ENCODE data around the gene ZNF559.

The ZNF559 gene

DNA sequence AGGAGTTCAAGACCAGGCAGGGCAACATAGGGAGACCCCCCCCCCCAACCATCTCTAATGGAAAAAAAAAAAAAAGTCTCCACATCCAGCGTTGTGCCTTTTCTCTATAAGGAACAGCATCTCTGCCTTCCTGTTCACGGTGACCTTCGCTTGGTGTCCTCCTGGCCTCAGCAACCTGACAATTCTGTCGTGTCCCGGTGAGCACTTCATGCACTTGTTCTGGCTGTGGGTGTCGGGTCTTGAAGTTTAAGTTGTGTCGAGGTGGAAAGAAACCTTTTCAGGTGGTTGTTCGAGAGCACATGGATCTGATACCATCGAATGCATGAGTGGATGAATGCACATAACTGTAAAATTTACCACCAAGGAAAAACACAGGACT, 594 bp downstream of the ZNF559 start:
- TF ChIP-seq CTCF (IDR thresholded peaks at IDR 0.05; ENCODE audit: control extremely low read depth, extremely low read depth, low read depth, missing control alignments) = no peak
- ChIA-PET CTCF (interaction anchor here (1.2 kb wide), 1 partner anchor 13 kb away, joined by 8 read pairs; no protein-coding TSS in a partner anchor), POLR2A (no interaction called here)
- DNase-seq (ENCODE audit: extremely low spot score) = no peak

DNA sequence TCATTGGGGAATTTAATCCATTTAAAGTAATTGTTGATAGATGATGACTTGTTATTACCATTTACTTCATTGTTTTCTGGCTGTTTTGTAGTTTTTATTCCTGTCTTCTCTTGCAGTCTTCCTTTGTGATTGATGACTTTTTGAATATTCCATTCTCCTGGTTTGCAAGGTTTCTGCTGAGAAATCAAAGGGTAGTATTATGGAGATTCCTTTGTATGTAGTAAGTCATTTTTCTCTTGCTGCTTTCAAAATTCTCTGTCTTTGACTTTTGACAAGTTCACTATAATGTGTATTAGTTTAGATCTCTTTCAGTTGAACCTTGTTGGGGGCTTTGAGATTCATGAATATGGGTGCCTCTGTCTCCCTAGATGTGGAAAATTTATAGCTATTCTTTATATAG, 6.0 kb downstream of the ZNF559 start:
- CTCF ChIA-PET = no interaction called here
- POLR2A ChIA-PET = no interaction called here
- no peak for DNase-seq (ENCODE audit: extremely low spot score)
- no peak for TF ChIP-seq CTCF (IDR thresholded peaks at IDR 0.05; ENCODE audit: control extremely low read depth, extremely low read depth, low read depth, missing control alignments)

- POLR2A ChIA-PET = no interaction called here
- CTCF ChIA-PET = no interaction called here
- TF ChIP-seq CTCF (IDR thresholded peaks at IDR 0.05; ENCODE audit: control extremely low read depth, extremely low read depth, low read depth, missing control alignments) = no peak
- no peak for DNase-seq (ENCODE audit: extremely low spot score)
These were observed 18.8 kb downstream of the ZNF559 start for GRCh38 chr19:9342610-9343304.

DNA sequence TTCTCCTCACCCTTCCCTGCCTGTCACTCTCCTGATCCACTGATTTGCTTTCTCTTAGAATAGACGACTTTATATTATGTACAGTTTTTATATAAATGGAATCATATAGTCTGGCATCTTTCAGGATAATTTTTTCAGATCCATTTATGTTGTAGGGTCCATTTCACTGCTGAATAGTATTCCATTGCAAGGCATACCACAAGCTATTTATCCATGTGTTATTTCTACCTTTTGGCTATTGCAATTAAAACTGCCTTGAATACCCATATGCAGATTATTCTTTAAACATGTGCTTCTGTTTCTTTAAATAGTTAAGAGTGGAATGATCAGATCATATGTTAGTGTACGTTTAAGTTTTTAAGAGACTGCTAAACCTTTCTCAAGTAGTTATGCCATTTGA, 21.0 kb downstream of the ZNF559 start:
- ChIA-PET POLR2A (no interaction called here), CTCF (no interaction called here)
- no peak for DNase-seq (ENCODE audit: extremely low spot score)
- TF ChIP-seq CTCF (IDR thresholded peaks at IDR 0.05; ENCODE audit: control extremely low read depth, extremely low read depth, low read depth, missing control alignments) = no peak

- CTCF ChIA-PET = interaction anchor here (1.0 kb wide), 1 partner anchor 11 kb away, joined by 3 read pairs; no protein-coding TSS in a partner anchor
- POLR2A ChIA-PET = no interaction called here
- no peak for TF ChIP-seq CTCF (IDR thresholded peaks at IDR 0.05; ENCODE audit: control extremely low read depth, extremely low read depth, low read depth, missing control alignments)
- DNase-seq (ENCODE audit: extremely low spot score) = no peak
These were observed 24.3 kb downstream of the ZNF559 start for GRCh38 chr19:9348253-9348652.

DNA sequence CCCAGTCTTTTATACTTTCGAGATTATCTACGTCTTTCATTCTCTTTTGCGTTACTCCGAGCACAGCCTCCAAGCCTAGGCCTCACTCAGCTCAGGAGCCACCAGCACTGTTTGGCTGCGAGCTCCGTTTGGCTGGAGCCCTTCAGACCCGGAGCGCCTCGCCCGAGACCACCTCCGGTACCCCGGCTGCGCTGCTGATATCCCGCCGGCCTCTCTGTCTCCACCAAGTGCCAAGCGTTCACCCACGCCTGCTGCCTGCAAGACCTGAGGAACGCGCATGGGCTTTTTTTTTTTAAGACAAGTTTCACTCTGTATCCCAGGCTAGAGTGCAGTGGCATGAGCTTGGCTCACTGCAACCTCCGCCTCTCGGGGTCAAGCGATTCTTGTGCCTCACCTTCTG, 24.7 kb downstream of the ZNF559 start:
- POLR2A ChIA-PET = no interaction called here
- CTCF ChIA-PET = no interaction called here
- no peak for TF ChIP-seq CTCF (IDR thresholded peaks at IDR 0.05; ENCODE audit: control extremely low read depth, extremely low read depth, low read depth, missing control alignments)
- DNase-seq (ENCODE audit: extremely low spot score) = no peak

Data from GM10248 (cell line).